Nasal cavity respiratory epithelium epithelial cell of viscerocranial mucosa (primary cell): Measurements from ENCODE around the gene GPR108. TPM values are rescaled to one million over a fixed set of nuclear protein-coding genes. Genes with fewer than 3 reads are reported as not detected.

Experiments
- total RNA-seq: library from RNA; depleted of rRNA; stranded (reverse); fragments of >200 nt; gene quantifications from 2 replicates; pipeline ENCODE4 v1.2.3, GENCODE V29; 2014

GPR108 gene
- 84.1 and 87.7 TPM in 2 replicates for total RNA-seq

DNA sequence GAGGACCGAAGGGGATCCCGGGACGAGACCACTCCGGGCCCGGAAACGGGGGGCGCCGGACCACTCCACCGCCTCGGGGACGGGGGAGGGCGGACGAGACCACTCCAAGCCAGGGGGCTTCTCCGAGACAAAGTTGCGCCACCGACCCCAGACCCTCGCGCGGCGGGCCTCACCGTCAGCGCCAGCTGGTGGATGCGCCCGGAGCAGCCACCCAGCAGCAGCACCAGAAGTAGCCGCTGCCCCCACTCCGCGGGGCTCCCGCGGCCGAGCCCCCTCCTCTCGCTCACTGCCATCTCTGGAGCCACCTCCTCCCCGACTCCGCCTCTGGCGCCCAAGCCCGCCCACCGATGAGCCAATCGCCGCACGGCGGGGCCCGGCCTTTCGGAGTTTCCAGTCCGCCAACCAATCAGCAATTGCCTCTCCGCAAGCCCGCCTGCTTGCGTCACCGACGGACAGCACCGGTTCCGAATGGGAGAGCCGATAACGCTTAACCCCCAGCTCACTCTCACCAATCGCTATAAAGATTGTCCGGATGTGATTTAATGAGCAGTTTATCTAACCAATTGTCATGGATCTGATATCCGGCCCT lies at the start of gene GPR108:
TSS of gene GPR108 (minus strand) at position 297 of the 589 bp plus-strand sequence. CDS start at position 293, 4 bp downstream.

GRCh38 chr19:6772028-6772865 lies 34.9 kb upstream of the GPR108 start, which contains the start of gene VAV1:
TSS of gene VAV1 (plus strand) at chr19:6772708. CDS start at chr19:6772808, 100 bp downstream.

GRCh38 chr19:6767357-6768235 lies 30.2 kb upstream of the GPR108 start, which contains the start of gene SH2D3A:
TSS of gene SH2D3A (minus strand) at chr19:6767435. CDS start at chr19:6763748, 3,687 bp downstream.

DNA sequence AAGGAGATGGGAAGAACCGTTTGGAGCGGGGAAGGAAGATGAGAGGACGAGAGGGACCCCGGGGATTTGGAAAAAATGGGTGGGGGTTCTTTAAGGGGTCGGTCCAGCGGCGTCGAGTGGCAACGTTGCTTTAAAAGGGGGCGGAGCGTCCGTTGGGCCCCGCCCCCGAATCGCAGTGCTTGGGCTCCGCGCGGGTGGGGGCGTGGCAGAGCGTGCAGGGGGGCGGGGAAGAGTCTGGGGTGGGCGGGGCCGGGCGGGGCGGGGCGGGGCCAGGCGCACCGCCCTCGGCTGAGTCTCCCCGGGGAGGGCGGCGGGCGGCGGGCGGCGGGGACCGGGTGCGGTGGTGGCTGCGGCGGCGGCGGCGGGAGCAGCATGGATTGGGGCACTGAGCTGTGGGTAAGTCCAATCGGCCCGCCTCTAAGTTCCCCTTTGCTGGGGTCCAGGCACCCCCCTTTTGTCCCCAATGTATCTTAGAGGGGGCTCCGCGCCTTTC lies 2.1 kb upstream of the GPR108 start, which contains the start of gene TRIP10:
TSS of gene TRIP10 (plus strand) at position 291 of the 493 bp plus-strand sequence. CDS start at position 373, 82 bp downstream.

DNA sequence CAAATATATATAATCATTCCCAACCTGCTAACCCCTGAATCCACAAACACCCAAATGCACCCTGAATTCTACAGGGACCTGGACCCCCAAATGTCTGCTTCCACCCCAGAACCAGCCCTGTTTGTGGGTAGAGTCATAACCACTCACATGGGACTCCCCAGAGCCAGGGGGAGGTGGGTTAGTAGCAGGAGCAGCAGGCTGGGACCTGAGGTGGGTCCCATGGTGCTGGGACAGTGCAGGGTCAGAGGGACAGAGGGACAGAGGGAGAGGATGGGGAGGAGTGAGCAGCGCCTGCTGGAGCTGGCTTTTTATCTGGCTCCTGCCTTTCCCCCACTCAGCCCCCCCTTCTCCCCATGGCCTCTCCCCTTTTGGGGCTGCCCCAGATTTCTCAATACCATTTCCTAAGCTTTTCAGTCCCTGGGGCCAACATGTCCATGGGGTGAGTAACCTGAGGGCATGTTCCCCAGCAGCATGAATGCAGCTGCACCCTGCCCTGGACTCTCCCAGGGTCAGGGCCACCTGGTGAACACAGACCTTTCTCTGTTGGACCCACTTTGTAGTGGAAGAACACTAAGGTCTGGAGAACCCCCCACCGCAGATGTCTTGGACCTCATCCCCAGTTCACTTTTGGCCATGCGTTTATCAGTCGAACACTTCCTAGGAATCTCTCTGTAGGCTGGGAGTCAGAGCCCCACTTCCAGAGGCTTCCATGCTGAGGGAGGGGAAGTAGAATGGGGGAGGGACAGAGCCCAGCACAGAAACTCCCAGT lies 16.8 kb downstream of the GPR108 start, which contains the start of gene C3:
TSS of gene C3 (minus strand) at position 282 of the 769 bp plus-strand sequence. CDS start at position 221, 61 bp downstream.

Other genes starting within 250 kb of the GPR108 start
- not detected in 2 replicates for gene TUBB4A, start 235.3 kb downstream of the GPR108 start, total RNA-seq
- gene TNFSF9, start 206.6 kb downstream of the GPR108 start, total RNA-seq, result 1.8 and 4.1 TPM in 2 replicates
- gene CD70, start 146.4 kb downstream of the GPR108 start, total RNA-seq, result not detected in 2 replicates
- 0.07 TPM in 1 of 2 replicates, not detected in the other for gene TNFSF14, start 67.4 kb downstream of the GPR108 start, total RNA-seq
- 8.5 and 260 TPM in 2 replicates for gene C3, start 16.9 kb downstream of the GPR108 start, total RNA-seq
- 56.7 and 66.8 TPM in 2 replicates for gene TRIP10, start 2.1 kb upstream of the GPR108 start, total RNA-seq
- gene SH2D3A, start 29.9 kb upstream of the GPR108 start, total RNA-seq, result 44.9 and 56.4 TPM in 2 replicates
- 1.7 TPM in 1 of 2 replicates, not detected in the other for gene VAV1, start 35.1 kb upstream of the GPR108 start, total RNA-seq
- not detected in 2 replicates for gene ADGRE1, start 150.0 kb upstream of the GPR108 start, total RNA-seq